IPS-18c (cell line): ENCODE results near the gene BACH1.

ENCODE experiments used
- H3K4me3 ChIP-seq: 2 replicates; pipeline ENCODE4 v1.7.0; 2013; ENCODE audit warnings: low read depth, mild to moderate bottlenecking, low read length, moderate library complexity; ENCODE audit not compliant: insufficient read depth
- H3K9me3 ChIP-seq: one replicate; pipeline ENCODE4 v1.6.1; 2013; ENCODE audit warnings: mild to moderate bottlenecking, low read length, moderate library complexity; ENCODE audit not compliant: control insufficient read depth, insufficient read depth

Gene BACH1

GRCh38 chr21:29382030-29382654 lies 83.4 kb downstream of the BACH1 start:
- Histone ChIP-seq H3K4me3 (no peak overlapping the region), H3K9me3 (no peaks in the 10 kb centered on the region)

- Histone ChIP-seq H3K4me3 (no peak overlapping the region), H3K9me3 (no peaks in the 10 kb centered on the region)
These were observed 86.1 kb downstream of the BACH1 start for GRCh38 chr21:29384683-29385359.

- H3K9me3 ChIP-seq = no peaks in the 10 kb centered on the region
- H3K4me3 ChIP-seq = no peak overlapping the region
These were observed 87.3 kb downstream of the BACH1 start for GRCh38 chr21:29385934-29386520.

- Histone ChIP-seq H3K4me3 (no peak overlapping the region), H3K9me3 (no peaks in the 10 kb centered on the region)
These were observed 88.1 kb downstream of the BACH1 start for GRCh38 chr21:29386803-29387202.

- Histone ChIP-seq H3K9me3 (no peaks in the 10 kb centered on the region), H3K4me3 (no peak overlapping the region)
These were observed 88.9 kb downstream of the BACH1 start for GRCh38 chr21:29387598-29387997.

GRCh38 chr21:29389136-29389535 lies 90.4 kb downstream of the BACH1 start:
- H3K9me3 ChIP-seq = no peaks in the 10 kb centered on the region
- no peak overlapping the region for H3K4me3 ChIP-seq

GRCh38 chr21:29390778-29391177 lies 92.1 kb downstream of the BACH1 start:
- no peak overlapping the region for H3K4me3 ChIP-seq
- no peaks in the 10 kb centered on the region for H3K9me3 ChIP-seq

- no peaks in the 10 kb centered on the region for H3K9me3 ChIP-seq
These were observed 95.3 kb downstream of the BACH1 start for GRCh38 chr21:29394051-29394450.

More at GRCh38 chr21:29394051-29394450, 95.3 kb downstream of the BACH1 start:
- H3K4me3 ChIP-seq = no peak overlapping the region
